SK-N-SH treated with all-trans-retinoic acid at 6 μM for 48 hours (cell line): ENCODE data around the gene PTPN6.

Experiments
- ATAC-seq: fragments of 200-7000 bp; cut with Tn5 transposase; 3 replicates; pipeline ENCODE4 v1.9.1; 2020; ENCODE audit warnings: mild to moderate bottlenecking, moderate library complexity
- ARNTL ChIP-seq: fragments of 450-650 bp; formaldehyde crosslinking; IDR thresholded peaks from 2 replicates; pipeline ENCODE4 v1.5.0; 2020; ENCODE audit warnings: low read depth, mild to moderate bottlenecking, moderate library complexity, borderline replicate concordance
- BACH2 ChIP-seq: fragments of 250-450 bp; sonication (Bioruptor Pico); IDR thresholded peaks from 2 replicates; pipeline ENCODE4 v1.9.0; 2021; ENCODE audit warnings: mild to moderate bottlenecking, borderline replicate concordance
- CSDC2 ChIP-seq: fragments of 250-450 bp; sonication (Bioruptor Pico); IDR thresholded peaks from 2 replicates; pipeline ENCODE4 v1.5.0; 2020; ENCODE audit warnings: mild to moderate bottlenecking, moderate library complexity
- ESRRG ChIP-seq: fragments of 250-450 bp; sonication (Bioruptor Pico); IDR thresholded peaks from 2 replicates; pipeline ENCODE4 v1.6.1; 2021; ENCODE audit warnings: mild to moderate bottlenecking
- GLIS3 ChIP-seq: fragments of 250-450 bp; sonication (Bioruptor Pico); IDR thresholded peaks from 2 replicates; pipeline ENCODE4 v1.5.0; 2020; ENCODE audit warnings: mild to moderate bottlenecking, moderate library complexity
- ISL1 ChIP-seq: fragments of 250-450 bp; sonication (Bioruptor Pico); IDR thresholded peaks from 2 replicates; pipeline ENCODE4 v2.1.2; 2022; ENCODE audit warnings: mild to moderate bottlenecking, moderate library complexity
- OSR1 ChIP-seq: fragments of 250-450 bp; sonication (Bioruptor Pico); IDR thresholded peaks from 2 replicates; pipeline ENCODE4 v1.8.0; 2022; ENCODE audit warnings: moderate library complexity, mild to moderate bottlenecking, inconsistent platforms
- PPARA ChIP-seq: fragments of 250-450 bp; sonication (Bioruptor Pico); IDR thresholded peaks from 2 replicates; pipeline ENCODE4 v1.5.0; 2020; ENCODE audit warnings: mild to moderate bottlenecking, borderline replicate concordance
- RARB ChIP-seq: fragments of 250-450 bp; sonication (Bioruptor Pico); IDR thresholded peaks from 2 replicates; pipeline ENCODE4 v1.8.0; 2021; ENCODE audit warnings: mild to moderate bottlenecking, moderate library complexity
- SNAI2 ChIP-seq: fragments of 250-450 bp; sonication (Bioruptor Pico); IDR thresholded peaks from 2 replicates; pipeline ENCODE4 v1.5.0; 2020; ENCODE audit warnings: mild to moderate bottlenecking, moderate library complexity
- TCF4 ChIP-seq: fragments of 250-450 bp; sonication (Bioruptor Pico); IDR thresholded peaks from 2 replicates; pipeline ENCODE4 v1.8.0; 2021; ENCODE audit warnings: mild to moderate bottlenecking, moderate library complexity, borderline replicate concordance
- TOX ChIP-seq: fragments of 250-450 bp; sonication (Bioruptor Pico); IDR thresholded peaks from 2 replicates; pipeline ENCODE4 v1.8.0; 2021; ENCODE audit warnings: mild to moderate bottlenecking, moderate library complexity, borderline replicate concordance
- ZC3H10 ChIP-seq: fragments of 250-450 bp; sonication (Bioruptor Pico); IDR thresholded peaks from 2 replicates; pipeline ENCODE4 v1.5.1; 2021; ENCODE audit warnings: mild to moderate bottlenecking, moderate library complexity
- ZFP3 ChIP-seq: fragments of 250-450 bp; sonication (Bioruptor Pico); IDR thresholded peaks from 2 replicates; pipeline ENCODE4 v1.5.0; 2020; ENCODE audit warnings: mild to moderate bottlenecking, moderate library complexity
- ZFP30 ChIP-seq: fragments of 450-650 bp; formaldehyde crosslinking; IDR thresholded peaks from 2 replicates; pipeline ENCODE4 v1.5.0; 2022; ENCODE audit warnings: mild to moderate bottlenecking, moderate library complexity
- ZNF565 ChIP-seq: fragments of 450-650 bp; formaldehyde crosslinking; conservative IDR thresholded peaks from 2 replicates; pipeline ENCODE4 v1.5.0; 2020; ENCODE audit warnings: low read depth, mild to moderate bottlenecking, moderate library complexity
- ZNF70 ChIP-seq: fragments of 450-650 bp; formaldehyde crosslinking; IDR thresholded peaks from 2 replicates; pipeline ENCODE4 v1.5.0; 2020; ENCODE audit warnings: mild to moderate bottlenecking, moderate library complexity
- ZNF8 ChIP-seq: fragments of 450-650 bp; formaldehyde crosslinking; IDR thresholded peaks from 2 replicates; pipeline ENCODE4 v1.5.0; 2020; ENCODE audit warnings: mild to moderate bottlenecking, moderate library complexity
- TF ChIP-seq, protein P1 (sequence below): fragments of 250-450 bp; sonication (Bioruptor Pico); IDR thresholded peaks from 2 replicates; pipeline ENCODE4 v1.8.0; 2021; ENCODE audit warnings: low read depth, mild to moderate bottlenecking, moderate library complexity, borderline replicate concordance
- TF ChIP-seq, protein P2 (sequence below): fragments of 250-450 bp; sonication (Bioruptor Pico); IDR thresholded peaks from 2 replicates; pipeline ENCODE4 v1.5.1; 2020; ENCODE audit warnings: low read depth, mild to moderate bottlenecking, moderate library complexity
- TF ChIP-seq, protein P3 (sequence below): fragments of 250-450 bp; sonication (Bioruptor Pico); IDR thresholded peaks from 2 replicates; pipeline ENCODE4 v1.8.0; 2020; ENCODE audit warnings: mild to moderate bottlenecking, moderate library complexity, borderline replicate concordance
- TF ChIP-seq, protein P4 (sequence below): fragments of 250-450 bp; sonication (Bioruptor Pico); IDR thresholded peaks from 2 replicates; pipeline ENCODE4 v1.5.1; 2021; ENCODE audit warnings: mild to moderate bottlenecking, moderate library complexity
- TF ChIP-seq, protein P5 (sequence below): fragments of 250-450 bp; sonication (Bioruptor Pico); IDR thresholded peaks from 2 replicates; pipeline ENCODE4 v1.5.0; 2020; ENCODE audit warnings: mild to moderate bottlenecking, moderate library complexity

PTPN6 gene

DNA sequence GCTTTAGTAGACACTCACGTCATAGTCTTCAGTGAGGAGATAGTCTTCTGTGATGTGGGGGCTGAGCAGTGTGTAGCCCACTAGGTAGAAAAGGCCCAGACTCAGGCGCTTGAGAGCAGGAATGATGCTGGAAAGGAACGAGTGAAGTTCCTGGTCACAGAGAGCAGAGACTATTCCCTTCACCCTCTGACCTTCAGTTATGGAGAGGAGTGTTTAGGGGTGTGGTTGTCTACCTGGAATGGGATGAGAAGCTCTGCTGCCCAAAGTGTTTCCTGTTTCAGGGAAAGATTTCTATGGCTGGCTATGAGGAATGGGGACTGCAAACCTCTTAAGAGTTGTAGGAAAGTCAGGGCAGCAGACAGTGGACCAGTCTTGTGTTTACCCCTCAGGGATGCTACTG, 28.3 kb downstream of the PTPN6 start:
- TF ChIP-seq ESRRG (no peak), ISL1 (no peak), ZFP3 (no peak), SNAI2 (CRISPR knock-in tag) (no peak), BACH2 (no peak), CSDC2 (CRISPR knock-in tag) (no peak), ZNF8 (CRISPR knock-in tag) (no peak), ZC3H10 (no peak), TOX (CRISPR knock-in tag) (no peak), TCF4 (CRISPR knock-in tag) (no peak), RARB (CRISPR knock-in tag) (no peak), ZNF565 (CRISPR knock-in tag) (no peak), PPARA (CRISPR knock-in tag) (no peak), OSR1 (CRISPR knock-in tag) (no peak), ARNTL (no peak), GLIS3 (CRISPR knock-in tag) (no peak)
- TF ChIP-seq, protein P1, sequence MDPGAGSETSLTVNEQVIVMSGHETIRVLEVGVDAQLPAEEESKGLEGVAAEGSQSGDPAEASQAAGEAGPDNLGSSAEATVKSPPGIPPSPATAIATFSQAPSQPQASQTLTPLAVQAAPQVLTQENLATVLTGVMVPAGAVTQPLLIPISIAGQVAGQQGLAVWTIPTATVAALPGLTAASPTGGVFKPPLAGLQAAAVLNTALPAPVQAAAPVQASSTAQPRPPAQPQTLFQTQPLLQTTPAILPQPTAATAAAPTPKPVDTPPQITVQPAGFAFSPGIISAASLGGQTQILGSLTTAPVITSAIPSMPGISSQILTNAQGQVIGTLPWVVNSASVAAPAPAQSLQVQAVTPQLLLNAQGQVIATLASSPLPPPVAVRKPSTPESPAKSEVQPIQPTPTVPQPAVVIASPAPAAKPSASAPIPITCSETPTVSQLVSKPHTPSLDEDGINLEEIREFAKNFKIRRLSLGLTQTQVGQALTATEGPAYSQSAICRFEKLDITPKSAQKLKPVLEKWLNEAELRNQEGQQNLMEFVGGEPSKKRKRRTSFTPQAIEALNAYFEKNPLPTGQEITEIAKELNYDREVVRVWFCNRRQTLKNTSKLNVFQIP (CRISPR knock-in tag) = no peak
- TF ChIP-seq, protein P2, sequence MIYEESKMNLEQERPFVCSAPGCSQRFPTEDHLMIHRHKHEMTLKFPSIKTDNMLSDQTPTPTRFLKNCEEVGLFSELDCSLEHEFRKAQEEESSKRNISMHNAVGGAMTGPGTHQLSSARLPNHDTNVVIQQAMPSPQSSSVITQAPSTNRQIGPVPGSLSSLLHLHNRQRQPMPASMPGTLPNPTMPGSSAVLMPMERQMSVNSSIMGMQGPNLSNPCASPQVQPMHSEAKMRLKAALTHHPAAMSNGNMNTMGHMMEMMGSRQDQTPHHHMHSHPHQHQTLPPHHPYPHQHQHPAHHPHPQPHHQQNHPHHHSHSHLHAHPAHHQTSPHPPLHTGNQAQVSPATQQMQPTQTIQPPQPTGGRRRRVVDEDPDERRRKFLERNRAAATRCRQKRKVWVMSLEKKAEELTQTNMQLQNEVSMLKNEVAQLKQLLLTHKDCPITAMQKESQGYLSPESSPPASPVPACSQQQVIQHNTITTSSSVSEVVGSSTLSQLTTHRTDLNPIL (CRISPR knock-in tag) = no peak
- TF ChIP-seq, protein P3, sequence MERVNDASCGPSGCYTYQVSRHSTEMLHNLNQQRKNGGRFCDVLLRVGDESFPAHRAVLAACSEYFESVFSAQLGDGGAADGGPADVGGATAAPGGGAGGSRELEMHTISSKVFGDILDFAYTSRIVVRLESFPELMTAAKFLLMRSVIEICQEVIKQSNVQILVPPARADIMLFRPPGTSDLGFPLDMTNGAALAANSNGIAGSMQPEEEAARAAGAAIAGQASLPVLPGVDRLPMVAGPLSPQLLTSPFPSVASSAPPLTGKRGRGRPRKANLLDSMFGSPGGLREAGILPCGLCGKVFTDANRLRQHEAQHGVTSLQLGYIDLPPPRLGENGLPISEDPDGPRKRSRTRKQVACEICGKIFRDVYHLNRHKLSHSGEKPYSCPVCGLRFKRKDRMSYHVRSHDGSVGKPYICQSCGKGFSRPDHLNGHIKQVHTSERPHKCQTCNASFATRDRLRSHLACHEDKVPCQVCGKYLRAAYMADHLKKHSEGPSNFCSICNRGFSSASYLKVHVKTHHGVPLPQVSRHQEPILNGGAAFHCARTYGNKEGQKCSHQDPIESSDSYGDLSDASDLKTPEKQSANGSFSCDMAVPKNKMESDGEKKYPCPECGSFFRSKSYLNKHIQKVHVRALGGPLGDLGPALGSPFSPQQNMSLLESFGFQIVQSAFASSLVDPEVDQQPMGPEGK (CRISPR knock-in tag) = no peak
- TF ChIP-seq, protein P4, sequence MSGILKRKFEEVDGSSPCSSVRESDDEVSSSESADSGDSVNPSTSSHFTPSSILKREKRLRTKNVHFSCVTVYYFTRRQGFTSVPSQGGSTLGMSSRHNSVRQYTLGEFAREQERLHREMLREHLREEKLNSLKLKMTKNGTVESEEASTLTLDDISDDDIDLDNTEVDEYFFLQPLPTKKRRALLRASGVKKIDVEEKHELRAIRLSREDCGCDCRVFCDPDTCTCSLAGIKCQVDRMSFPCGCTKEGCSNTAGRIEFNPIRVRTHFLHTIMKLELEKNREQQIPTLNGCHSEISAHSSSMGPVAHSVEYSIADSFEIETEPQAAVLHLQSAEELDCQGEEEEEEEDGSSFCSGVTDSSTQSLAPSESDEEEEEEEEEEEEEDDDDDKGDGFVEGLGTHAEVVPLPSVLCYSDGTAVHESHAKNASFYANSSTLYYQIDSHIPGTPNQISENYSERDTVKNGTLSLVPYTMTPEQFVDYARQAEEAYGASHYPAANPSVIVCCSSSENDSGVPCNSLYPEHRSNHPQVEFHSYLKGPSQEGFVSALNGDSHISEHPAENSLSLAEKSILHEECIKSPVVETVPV = no peak
- no peak; the same call in 2 of the 3 replicates for ATAC-seq

DNA sequence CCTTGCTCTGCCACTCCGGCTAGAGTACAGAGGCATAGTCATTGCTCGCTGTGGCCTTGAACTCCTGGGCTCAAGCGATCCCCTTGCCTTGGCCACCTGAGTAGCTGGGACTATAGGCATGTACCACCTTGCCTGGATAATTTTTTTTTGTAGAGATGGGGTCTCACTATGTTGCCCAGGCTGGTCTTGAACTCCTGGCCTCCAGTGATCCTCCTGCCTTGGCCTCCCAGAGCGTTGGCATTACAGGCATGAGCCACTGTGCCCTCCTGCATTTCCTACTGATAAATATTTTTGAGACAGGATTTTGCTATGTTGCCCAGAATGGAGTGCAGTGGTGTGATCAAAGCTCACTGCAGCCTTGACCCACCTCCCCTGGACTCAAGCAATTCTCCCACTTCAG, 28.9 kb downstream of the PTPN6 start:
- TF ChIP-seq ZNF565 (CRISPR knock-in tag) = no peak
- TF ChIP-seq RARB (CRISPR knock-in tag) = no peak
- no peak for TF ChIP-seq ZNF70 (CRISPR knock-in tag)
- no peak for TF ChIP-seq ZC3H10
- TF ChIP-seq ZFP3 = no peak
- TF ChIP-seq, protein P2 (CRISPR knock-in tag) = no peak
- TF ChIP-seq OSR1 (CRISPR knock-in tag) = no peak
- TF ChIP-seq ZNF8 (CRISPR knock-in tag) = no peak
- TF ChIP-seq, protein P5, sequence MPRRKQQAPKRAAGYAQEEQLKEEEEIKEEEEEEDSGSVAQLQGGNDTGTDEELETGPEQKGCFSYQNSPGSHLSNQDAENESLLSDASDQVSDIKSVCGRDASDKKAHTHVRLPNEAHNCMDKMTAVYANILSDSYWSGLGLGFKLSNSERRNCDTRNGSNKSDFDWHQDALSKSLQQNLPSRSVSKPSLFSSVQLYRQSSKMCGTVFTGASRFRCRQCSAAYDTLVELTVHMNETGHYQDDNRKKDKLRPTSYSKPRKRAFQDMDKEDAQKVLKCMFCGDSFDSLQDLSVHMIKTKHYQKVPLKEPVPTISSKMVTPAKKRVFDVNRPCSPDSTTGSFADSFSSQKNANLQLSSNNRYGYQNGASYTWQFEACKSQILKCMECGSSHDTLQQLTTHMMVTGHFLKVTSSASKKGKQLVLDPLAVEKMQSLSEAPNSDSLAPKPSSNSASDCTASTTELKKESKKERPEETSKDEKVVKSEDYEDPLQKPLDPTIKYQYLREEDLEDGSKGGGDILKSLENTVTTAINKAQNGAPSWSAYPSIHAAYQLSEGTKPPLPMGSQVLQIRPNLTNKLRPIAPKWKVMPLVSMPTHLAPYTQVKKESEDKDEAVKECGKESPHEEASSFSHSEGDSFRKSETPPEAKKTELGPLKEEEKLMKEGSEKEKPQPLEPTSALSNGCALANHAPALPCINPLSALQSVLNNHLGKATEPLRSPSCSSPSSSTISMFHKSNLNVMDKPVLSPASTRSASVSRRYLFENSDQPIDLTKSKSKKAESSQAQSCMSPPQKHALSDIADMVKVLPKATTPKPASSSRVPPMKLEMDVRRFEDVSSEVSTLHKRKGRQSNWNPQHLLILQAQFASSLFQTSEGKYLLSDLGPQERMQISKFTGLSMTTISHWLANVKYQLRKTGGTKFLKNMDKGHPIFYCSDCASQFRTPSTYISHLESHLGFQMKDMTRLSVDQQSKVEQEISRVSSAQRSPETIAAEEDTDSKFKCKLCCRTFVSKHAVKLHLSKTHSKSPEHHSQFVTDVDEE (CRISPR knock-in tag) = no peak
- TF ChIP-seq ZFP30 (CRISPR knock-in tag) = no peak
- TF ChIP-seq ARNTL = no peak
- TF ChIP-seq, protein P4 = no peak
- no peak for TF ChIP-seq BACH2
- no peak for TF ChIP-seq GLIS3 (CRISPR knock-in tag)
- TF ChIP-seq TCF4 (CRISPR knock-in tag) = no peak
- TF ChIP-seq, protein P3 (CRISPR knock-in tag) = no peak
- no peak for TF ChIP-seq PPARA (CRISPR knock-in tag)
- no peak for ATAC-seq
